22Rv1 (cell line): ENCODE measurements around the gene CMTM7.

ENCODE experiments used
- CTCF ChIP-seq: fragments of 450-650 bp; IDR thresholded peaks from 2 replicates; pipeline ENCODE4 v1.5.1; 2017; ENCODE audit warnings: mild to moderate bottlenecking
- ZFX ChIP-seq: fragments of 450-650 bp; IDR thresholded peaks from 2 replicates; pipeline ENCODE4 v1.6.1; 2017; ENCODE audit warnings: antibody characterized with exemption, borderline replicate concordance

GRCh38 chr3:32432711-32433530 is 41.3 kb downstream of the CMTM7 start:
- TF ChIP-seq CTCF (no peak), ZFX (no peak)
